ENCODE results near the gene PIK3C2B. TPM values are rescaled to one million over a fixed set of nuclear protein-coding genes. Genes with fewer than 3 reads are reported as not detected.

PIK3C2B gene
- total RNA-seq, 1 donor from 2014 or later: 55.1 TPM

GRCh38 chr1:204448991-204449677 lies 45.5 kb downstream of the PIK3C2B start:
- H3K27me3 Mint-ChIP-seq: no peaks in the 10 kb centered on the region
- no peak overlapping the region for H3K4me3 Mint-ChIP-seq
- DNase-seq (ENCODE audit: extremely low spot score, unreplicated experiment): no peak
- H3K4me1 Mint-ChIP-seq (ENCODE audit: unreplicated experiment): peaks cover 28% of the 10 kb centered on the region
- H3K36me3 Mint-ChIP-seq: peaks cover 40% of the 10 kb centered on the region
- TF ChIP-seq, protein P1, sequence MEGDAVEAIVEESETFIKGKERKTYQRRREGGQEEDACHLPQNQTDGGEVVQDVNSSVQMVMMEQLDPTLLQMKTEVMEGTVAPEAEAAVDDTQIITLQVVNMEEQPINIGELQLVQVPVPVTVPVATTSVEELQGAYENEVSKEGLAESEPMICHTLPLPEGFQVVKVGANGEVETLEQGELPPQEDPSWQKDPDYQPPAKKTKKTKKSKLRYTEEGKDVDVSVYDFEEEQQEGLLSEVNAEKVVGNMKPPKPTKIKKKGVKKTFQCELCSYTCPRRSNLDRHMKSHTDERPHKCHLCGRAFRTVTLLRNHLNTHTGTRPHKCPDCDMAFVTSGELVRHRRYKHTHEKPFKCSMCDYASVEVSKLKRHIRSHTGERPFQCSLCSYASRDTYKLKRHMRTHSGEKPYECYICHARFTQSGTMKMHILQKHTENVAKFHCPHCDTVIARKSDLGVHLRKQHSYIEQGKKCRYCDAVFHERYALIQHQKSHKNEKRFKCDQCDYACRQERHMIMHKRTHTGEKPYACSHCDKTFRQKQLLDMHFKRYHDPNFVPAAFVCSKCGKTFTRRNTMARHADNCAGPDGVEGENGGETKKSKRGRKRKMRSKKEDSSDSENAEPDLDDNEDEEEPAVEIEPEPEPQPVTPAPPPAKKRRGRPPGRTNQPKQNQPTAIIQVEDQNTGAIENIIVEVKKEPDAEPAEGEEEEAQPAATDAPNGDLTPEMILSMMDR (conservative IDR thresholded peaks at IDR 0.05): no peak
- no peaks in the 10 kb centered on the region for H3K9me3 Mint-ChIP-seq
- peak overlapping the region; percentile 65 for H3K27ac Mint-ChIP-seq

DNA sequence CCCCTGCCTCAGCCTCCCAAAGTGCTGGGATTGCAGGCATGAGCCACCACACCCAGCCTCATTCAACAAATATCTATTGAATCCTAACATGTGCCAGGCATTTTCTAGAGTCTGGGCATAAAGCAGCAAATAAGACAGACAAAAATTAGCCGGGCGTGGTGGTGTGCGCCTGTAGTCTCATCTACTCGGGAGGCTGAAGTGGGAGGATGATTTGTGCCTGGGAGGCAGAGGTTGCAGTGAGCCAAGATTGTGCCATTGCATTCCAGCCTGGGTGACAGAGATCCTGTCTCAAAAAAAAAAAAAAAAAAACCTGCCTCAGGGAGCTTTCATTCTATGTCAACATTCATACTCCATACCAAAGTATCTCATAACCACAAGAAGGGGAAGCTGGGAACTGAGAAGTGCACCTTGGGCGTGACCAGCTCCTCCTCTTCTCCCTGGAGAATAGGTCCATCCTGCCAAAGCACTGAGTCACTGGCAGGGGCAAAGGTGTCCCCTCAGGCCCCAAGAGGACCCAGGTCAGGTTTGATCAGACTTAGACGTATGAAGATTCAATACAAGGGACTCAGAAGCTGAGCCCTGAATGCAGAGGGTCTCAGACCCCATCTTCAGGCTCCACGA lies 46.2 kb downstream of the PIK3C2B start:
- peaks cover 28% of the 10 kb centered on the region for H3K4me1 Mint-ChIP-seq (ENCODE audit: unreplicated experiment)
- H3K27me3 Mint-ChIP-seq: no peaks in the 10 kb centered on the region
- no peak overlapping the region for H3K4me3 Mint-ChIP-seq
- peak overlapping the region; percentile 65 for H3K27ac Mint-ChIP-seq
- no peak for DNase-seq (ENCODE audit: extremely low spot score, unreplicated experiment)
- H3K9me3 Mint-ChIP-seq: no peaks in the 10 kb centered on the region
- TF ChIP-seq, protein P1 (conservative IDR thresholded peaks at IDR 0.05): no peak
- H3K36me3 Mint-ChIP-seq: peaks cover 44% of the 10 kb centered on the region

DNA sequence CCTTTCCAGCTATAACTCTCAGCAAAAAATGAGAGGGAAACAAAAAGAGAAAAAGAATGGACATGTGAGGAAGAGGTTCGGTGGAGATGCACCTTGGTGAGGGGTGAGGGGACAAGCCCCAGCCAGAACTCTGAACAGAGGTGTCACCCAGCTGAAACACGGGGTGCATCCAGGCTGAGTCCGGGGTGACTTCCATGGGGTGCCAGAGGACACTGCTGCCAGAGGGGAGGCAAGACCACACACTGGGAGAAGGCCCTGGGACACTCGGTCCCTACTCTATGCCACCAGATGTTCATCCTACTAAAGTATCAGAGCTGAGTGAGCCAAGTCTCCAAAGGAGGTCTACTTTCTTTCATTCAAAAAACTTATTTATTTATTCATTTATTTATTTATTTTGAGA lies 46.9 kb downstream of the PIK3C2B start:
- H3K36me3 Mint-ChIP-seq: peaks cover 42% of the 10 kb centered on the region

DNA sequence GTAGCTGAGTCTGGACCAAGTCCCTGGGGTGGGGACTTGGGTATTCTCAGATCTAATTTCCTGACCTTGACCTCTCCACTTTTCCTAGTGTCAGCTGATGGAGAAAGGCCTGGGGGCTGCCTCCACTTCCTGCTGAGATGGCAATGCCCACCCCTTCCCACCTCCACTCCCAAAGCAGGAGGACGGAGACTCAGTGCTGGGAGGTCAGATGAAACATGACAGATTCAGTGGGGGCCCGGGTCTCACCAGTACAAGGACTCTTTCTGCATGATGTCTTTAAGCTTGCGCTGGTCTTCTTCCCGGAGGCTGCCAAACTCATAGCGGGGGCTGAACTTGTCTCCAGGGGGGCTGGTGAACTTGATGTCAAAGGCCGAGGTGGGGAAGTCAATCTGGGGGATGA lies 47.4 kb downstream of the PIK3C2B start:
- TF ChIP-seq, protein P1 (conservative IDR thresholded peaks at IDR 0.05): no peak
- peaks cover 28% of the 10 kb centered on the region for H3K4me1 Mint-ChIP-seq (ENCODE audit: unreplicated experiment)
- no peak for DNase-seq (ENCODE audit: extremely low spot score, unreplicated experiment)
- H3K36me3 Mint-ChIP-seq: peaks cover 42% of the 10 kb centered on the region
- no peak overlapping the region for H3K4me3 Mint-ChIP-seq
- peak overlapping the region; percentile 29 for H3K27ac Mint-ChIP-seq
- H3K9me3 Mint-ChIP-seq: no peaks in the 10 kb centered on the region
- no peaks in the 10 kb centered on the region for H3K27me3 Mint-ChIP-seq

More for the DNA sequence above, 46.9 kb downstream of the PIK3C2B start:
- no peaks in the 10 kb centered on the region for H3K9me3 Mint-ChIP-seq
- no peaks in the 10 kb centered on the region for H3K27me3 Mint-ChIP-seq
- H3K4me1 Mint-ChIP-seq (ENCODE audit: unreplicated experiment): peaks cover 28% of the 10 kb centered on the region
- TF ChIP-seq, protein P1 (conservative IDR thresholded peaks at IDR 0.05): no peak
- DNase-seq (ENCODE audit: extremely low spot score, unreplicated experiment): no peak
- peak overlapping the region; percentile 29 for H3K27ac Mint-ChIP-seq
- H3K4me3 Mint-ChIP-seq: no peak overlapping the region

GRCh38 chr1:204446413-204447111 lies 48.0 kb downstream of the PIK3C2B start:
- no peaks in the 10 kb centered on the region for H3K27me3 Mint-ChIP-seq
- no peaks in the 10 kb centered on the region for H3K9me3 Mint-ChIP-seq
- peaks cover 28% of the 10 kb centered on the region for H3K4me1 Mint-ChIP-seq (ENCODE audit: unreplicated experiment)
- peak; percentile 81 for DNase-seq (ENCODE audit: extremely low spot score, unreplicated experiment)
- TF ChIP-seq, protein P1 (conservative IDR thresholded peaks at IDR 0.05): peak; percentile 77
- peak overlapping the region; percentile 87 for H3K27ac Mint-ChIP-seq
- H3K4me3 Mint-ChIP-seq: peak overlapping the region; percentile 61
- H3K36me3 Mint-ChIP-seq: peaks cover 48% of the 10 kb centered on the region

Data from type B pancreatic cell (in vitro differentiated cells).